H54 (cell line): ENCODE data around the gene SCGB3A2.

Experiments used
- DNase-seq: peaks from one replicate; pipeline ENCODE4 v3.0.0; 2011; ENCODE audit warnings: low spot score, mixed read lengths; ENCODE audit not compliant: insufficient read length
- FAIRE-seq: peaks from 3 replicates; lab custom pipeline; 2011; peaks lifted over from hg19 to GRCh38; lab: Jason Lieb, UNC
- POLR2A ChIP-seq: IDR thresholded peaks from 2 replicates; pipeline ENCODE4 v1.6.1; 2011; ENCODE audit warnings: low read depth, mild to moderate bottlenecking, low read length

SCGB3A2 gene

DNA sequence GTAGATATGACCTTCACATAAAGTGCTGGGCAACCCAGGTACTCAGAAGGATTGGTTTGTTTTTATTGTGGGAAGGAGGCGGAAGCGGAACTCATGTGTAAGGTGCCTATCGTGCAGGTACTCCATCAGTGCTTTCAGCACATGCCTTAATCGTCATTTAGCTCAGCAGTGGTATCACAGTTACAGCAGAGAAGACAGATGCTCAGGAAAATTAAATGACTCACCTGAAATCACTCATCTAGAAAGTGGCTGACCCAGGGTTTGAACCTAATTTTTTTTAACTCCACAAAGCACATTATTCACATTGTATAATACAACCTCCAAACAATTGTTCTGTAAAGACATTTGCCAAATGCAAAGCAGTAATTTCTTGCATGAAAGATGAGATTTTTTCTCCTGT is 25.6 kb downstream of the SCGB3A2 start:
- FAIRE-seq (no peak), DNase-seq (no peak)
- no peak for TF ChIP-seq POLR2A

DNA sequence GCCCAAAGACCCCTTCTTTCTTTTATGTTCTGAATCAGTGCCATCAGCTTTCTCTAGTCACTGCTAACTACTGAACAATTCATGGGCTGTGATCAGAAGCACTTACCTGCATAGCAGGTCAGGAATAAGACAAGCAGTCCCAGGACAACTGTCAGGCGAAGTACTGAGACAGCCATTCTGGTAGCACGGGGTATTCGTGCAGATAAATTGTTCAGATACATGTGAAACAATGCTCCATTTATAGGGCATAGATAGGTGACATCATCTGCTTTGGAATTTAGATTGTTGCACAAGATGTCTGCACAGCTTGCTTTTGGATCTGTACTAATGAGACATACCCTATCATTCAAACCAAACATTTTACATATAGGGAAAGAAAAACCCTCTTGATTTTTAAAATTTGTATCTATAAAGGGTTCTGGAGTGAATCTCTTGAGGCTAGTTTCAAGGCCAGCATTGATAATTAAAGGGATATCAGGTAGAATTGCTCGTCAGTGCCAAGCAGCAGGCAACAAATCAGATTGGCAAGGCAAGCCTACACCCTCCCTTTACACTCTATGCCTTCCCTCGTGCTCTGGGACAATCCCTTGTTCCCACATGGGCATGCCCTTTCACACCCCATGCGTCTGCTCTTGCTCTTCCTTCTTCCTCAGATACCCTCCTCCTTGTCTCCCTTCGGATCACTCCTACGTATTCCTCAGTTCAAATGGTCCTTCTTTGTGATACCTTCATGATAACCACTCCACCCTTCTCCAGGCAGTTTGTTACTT is 28.0 kb downstream of the SCGB3A2 start, which contains the start of gene C5orf46:
Gene C5orf46, minus strand, starts transcription at position 213 of the 770 bp plus-strand sequence. Its CDS starts 37 bp downstream, at position 176.
- FAIRE-seq (peak; percentile 84), DNase-seq (peak; percentile 9)
- no peak for TF ChIP-seq POLR2A

DNA sequence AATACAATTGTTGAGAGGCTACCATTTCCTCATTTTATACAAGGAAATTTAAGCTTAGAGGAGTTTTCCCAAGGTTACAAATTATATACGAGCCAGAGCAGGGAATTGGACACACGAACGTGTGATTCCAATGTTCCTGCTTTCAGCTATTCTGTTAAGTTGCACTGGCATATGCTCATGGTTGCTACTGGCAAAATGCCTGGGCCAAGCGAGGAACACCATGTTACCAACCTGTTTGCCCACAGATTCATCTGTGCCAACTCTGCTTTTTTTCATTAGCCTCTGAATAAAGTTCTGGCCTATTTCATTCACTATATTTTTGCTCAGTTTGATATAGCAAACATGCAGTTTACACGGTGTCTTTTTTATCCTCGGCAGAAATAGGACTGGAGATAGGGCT is 32.9 kb downstream of the SCGB3A2 start:
- DNase-seq, result no peak
- TF ChIP-seq POLR2A, result no peak
- FAIRE-seq, result no peak

DNA sequence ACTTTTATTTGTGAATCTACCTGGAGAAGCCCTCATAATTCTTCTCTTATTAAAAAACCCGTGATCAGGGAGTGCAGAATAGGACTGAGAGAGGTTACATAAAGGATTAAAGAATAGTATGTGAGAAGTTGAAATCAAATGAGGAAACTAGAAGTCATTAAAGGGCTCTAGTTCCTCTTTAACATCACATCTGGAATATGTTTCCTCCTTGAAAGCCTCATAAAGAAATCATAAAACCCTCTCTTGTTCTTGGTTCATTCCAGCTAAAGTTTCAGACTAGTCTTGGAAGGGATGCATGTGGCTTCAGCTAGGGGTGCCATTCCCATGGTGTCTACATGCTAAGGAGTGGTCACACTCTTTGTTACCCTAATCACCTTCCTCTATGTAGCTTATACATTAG is 33.5 kb downstream of the SCGB3A2 start:
- no peak for DNase-seq

DNA sequence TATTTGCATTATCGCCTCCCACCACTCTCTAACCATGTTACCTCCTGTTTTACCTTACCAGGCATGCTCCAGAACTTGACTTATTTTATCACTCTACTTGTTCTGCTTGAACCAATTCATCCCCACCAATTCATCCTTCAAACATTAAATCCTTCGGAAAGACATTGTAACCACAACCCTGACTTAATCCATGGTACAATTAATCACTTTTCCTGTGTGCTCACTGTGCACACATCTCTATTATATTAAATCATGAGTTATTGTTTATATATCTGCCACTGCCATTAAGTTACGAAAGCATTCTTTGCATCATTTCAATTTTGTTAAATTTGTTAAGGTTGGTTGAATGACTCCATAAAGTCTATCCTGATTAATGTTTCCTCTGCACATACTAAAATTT is 35.3 kb downstream of the SCGB3A2 start:
- no peak for DNase-seq
- no peak for TF ChIP-seq POLR2A
- no peak for FAIRE-seq

More for the DNA sequence above, 33.5 kb downstream of the SCGB3A2 start:
- FAIRE-seq, result no peak
- TF ChIP-seq POLR2A, result no peak

DNA sequence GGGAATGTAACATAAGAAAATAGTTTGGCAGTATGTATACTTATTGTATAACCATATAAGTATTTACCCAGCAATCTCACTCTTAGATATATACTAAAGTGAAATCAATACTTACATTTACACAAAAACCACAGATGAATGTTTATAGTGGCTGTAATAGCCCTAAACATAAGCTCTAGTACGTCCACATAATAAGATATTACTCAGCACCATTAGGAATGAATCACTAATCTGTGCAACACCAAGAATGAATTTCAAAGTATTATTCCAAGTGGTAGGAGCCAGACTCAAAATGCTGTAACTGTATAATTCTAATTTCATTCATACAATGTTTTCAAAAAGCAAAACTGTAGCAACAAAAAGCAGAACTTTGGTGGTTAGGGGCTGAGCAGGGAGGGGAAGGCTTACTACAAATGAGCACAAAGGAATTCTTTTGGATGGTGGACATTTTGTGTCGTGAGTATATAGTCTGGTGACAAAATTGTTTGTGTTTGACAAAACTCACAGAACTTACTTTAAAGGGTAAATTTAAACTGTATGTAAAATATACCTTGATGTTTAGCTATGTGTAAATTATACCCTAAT is 39.7 kb downstream of the SCGB3A2 start:
- FAIRE-seq, result no peak
- no peak for TF ChIP-seq POLR2A
- no peak for DNase-seq

DNA sequence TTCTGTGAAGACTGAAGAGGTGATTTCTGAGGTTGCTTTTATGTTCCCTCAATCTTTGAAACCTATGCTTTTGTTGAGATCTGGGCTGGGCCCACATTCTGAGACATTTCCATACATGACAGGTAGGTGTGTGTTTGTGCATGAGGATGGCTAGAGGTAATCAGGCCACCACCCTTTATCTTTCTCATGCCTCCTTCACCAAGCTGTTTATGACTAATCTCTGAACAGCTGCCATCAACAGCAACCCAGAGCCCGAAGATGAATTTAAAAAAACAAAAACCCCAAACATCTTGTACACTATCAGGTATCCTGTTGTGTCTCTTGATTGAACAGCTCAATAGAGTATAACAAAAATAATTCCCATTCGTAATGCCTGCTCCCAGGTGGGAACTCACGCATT is 40.4 kb downstream of the SCGB3A2 start:
- no peak for TF ChIP-seq POLR2A
- FAIRE-seq (no peak), DNase-seq (no peak)

DNA sequence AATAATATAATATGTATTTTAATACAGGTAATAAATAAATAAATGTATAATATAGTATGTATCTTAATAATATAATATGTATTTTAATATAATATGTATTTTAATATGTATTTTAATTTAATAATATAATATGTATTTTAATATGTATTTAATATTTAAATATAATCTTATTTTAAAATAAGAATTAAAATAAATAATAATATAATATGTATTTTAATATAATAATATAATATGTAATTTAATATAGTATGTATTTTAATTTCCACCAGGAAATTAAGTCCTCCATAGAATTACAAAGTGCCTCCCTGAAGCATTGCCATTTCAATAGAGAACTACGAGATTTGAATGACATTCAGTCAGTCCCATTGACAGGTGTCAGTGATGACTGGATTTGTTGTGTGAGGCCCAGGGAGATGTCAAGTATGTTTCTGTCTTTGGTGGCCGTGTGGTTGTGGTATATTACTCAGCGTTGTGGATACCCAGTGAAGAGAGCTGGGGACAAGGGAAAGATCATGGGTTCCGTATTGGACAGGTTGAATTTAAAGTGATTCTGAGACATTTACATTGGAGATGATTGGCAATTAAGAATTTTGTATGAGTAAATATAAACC is 42.0 kb downstream of the SCGB3A2 start:
- no peak for DNase-seq
- no peak for TF ChIP-seq POLR2A
- no peak for FAIRE-seq

DNA sequence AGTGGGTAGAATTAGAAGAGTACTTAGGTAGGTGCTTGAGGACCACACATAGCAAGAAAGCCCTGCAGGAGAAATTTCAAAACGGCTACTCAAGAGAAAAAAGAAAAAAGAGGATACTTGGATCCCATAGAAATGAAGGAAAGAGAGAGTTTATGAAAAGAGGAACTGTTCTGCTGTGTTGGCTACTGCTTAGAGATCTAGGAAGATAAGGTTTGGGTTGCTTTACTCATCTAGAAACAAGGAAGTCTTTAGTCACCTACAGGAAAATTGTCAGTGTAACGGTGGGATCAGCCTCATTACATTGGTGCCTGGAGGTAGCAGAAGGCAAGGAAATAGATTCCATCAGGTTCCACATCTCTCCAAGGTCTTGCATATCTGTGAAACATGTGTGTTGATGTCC is 42.6 kb downstream of the SCGB3A2 start:
- FAIRE-seq (no peak), DNase-seq (no peak)
- TF ChIP-seq POLR2A, result no peak

DNA sequence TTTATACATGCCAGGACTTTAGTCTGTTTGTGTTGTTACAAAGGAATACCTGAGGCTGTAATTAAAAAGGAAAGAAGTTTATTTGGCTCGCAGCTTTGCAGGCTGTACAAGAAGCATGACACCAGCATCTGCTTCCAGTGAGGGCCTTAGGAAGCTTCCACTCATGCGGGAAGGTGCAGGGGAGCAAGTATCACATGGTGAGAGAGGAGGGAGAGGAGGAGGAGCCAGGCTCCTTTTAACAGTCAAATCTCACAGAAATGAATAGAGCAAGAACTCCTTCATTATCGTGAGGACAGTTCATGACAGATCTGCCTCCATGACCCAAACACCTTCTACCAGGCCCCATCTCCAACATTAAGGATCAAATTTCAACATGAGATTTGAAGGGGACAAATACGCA is 46.5 kb downstream of the SCGB3A2 start:
- TF ChIP-seq POLR2A, result no peak
- no peak for DNase-seq
- no peak for FAIRE-seq

DNA sequence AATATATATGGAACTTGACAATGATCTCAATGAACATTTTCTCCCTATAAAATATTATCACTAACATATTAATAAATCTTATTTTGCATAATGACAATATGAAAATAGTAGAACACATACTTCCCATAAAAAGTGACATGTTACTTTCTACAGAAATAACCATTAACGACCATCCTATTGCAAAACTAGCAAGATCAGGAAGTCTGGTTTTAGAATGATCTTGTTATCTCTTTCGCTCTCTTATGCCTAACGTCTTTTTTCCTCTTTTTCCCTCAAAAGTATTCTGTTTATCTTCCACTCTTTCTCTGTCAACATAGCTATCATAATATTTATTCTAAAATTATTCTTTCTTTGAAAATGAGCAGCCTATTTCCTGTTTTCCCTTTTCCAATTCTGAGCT is 49.4 kb downstream of the SCGB3A2 start:
- FAIRE-seq, result no peak
- no peak for TF ChIP-seq POLR2A
- no peak for DNase-seq

DNA sequence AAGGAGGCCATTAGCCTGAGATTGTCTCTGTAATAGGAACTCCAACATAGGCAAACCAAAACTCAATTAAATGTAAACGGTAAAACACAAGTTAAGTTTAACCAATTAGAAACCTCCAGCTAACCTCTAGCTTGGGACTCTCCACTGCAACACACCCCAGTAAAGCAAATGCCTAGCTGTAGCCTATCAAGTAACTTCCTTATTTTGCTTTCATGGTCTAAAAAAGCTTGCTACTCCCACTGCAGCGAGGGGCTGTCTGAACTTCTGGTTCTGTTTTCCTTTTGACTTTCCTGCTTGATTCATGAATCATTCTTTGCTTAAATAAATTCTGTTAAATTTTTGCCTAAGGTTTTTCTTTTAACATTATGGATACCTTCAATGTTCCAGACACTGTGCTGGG is 52.3 kb downstream of the SCGB3A2 start:
- FAIRE-seq, result no peak
- DNase-seq, result no peak
- TF ChIP-seq POLR2A, result no peak
